Upper lobe of left lung (tissue), 4 donors: ENCODE data around the gene KCP.

Experiments used
- CTCF ChIP-seq, 6 experiments: fragments of 450-650 bp in 4 of 6; fragments of 200-600 bp in 2 of 6; sonication (generic) in 2 of 6; IDR thresholded peaks; one replicate each; pipeline ENCODE4 v1.5.1; 2016 to 2019; ENCODE audit warnings: antibody characterized with exemption in 6 of 6
- EP300 ChIP-seq, 4 donors: sonication (generic); formaldehyde crosslinking; IDR thresholded peaks; one replicate each; pipeline ENCODE4 v1.5.1; 2017; ENCODE audit warnings: antibody characterized with exemption in 4 of 4, control low read depth in 2 of 4
- POLR2A ChIP-seq, 4 donors: fragments of 450-650 bp; IDR thresholded peaks; one replicate each; pipeline ENCODE4 v1.5.1; 2016 to 2017; ENCODE audit warnings: antibody characterized with exemption in 4 of 4, mild to moderate bottlenecking in 2 of 4
- POLR2AphosphoS5 ChIP-seq, 2 donors: sonication (generic); formaldehyde crosslinking; IDR thresholded peaks; one replicate each; pipeline ENCODE4 v1.5.1; 2017; ENCODE audit warnings: antibody characterized with exemption in 2 of 2

GRCh38 chr7:128849156-128849515, 61.4 kb downstream of the KCP start:
- TF ChIP-seq POLR2AphosphoS5 (IDR thresholded peaks at IDR 0.05) (no peak), CTCF (IDR thresholded peaks at IDR 0.05) (no peak), POLR2A (IDR thresholded peaks at IDR 0.05) (no peak), EP300 (IDR thresholded peaks at IDR 0.05) (no peak)
